MM.1S (cell line): ENCODE data around the gene KNOP1.

Experiments used
- CTCF ChIP-seq: fragments of 300-600 bp; sonication (generic); IDR thresholded peaks from 2 replicates; pipeline ENCODE4 v1.5.1; 2016; ENCODE audit warnings: antibody characterized with exemption, low read length, mixed read lengths
- EZH2 ChIP-seq: fragments of 300-600 bp; sonication (generic); optimal IDR thresholded peaks from 2 replicates; pipeline ENCODE3; 2017; ENCODE audit warnings: low read depth, mild to moderate bottlenecking, antibody characterized with exemption, low read length, mixed read lengths
- EZH2phosphoT487 ChIP-seq: fragments of 300-600 bp; sonication (generic); IDR thresholded peaks from 2 replicates; pipeline ENCODE4 v1.6.1; 2018; ENCODE audit warnings: antibody characterized with exemption, low read length

- TF ChIP-seq EZH2 (no peak), CTCF (no peak), EZH2phosphoT487 (no peak)
Measured at GRCh38 chr16:19674485-19674884, 43.5 kb downstream of the KNOP1 start.
